IMR-90 (cell line): Measurements from ENCODE around the gene TCF12. TPM values are rescaled to one million over a fixed set of nuclear protein-coding genes. Genes with fewer than 3 reads are reported as not detected.

Source experiments
- ATAC-seq: fragments of 200-7000 bp; cut with Tn5 transposase; 2 replicates; pipeline ENCODE4 v1.9.1; 2020; ENCODE audit warnings: low read depth, mild to moderate bottlenecking, moderate library complexity
- BruUV-seq: library from RNA; stranded (reverse); fragments of 400-500 nt; replicated peaks from 2 replicates; lab custom pipeline; 2021; lab: Mats Ljungman, UMichigan
- CTCF ChIA-PET: fragments of 300-600 bp; formaldehyde crosslinking; extraction: SDS; loops from one replicate; lab custom pipeline; 2021; ENCODE audit warnings: antibody characterized with exemption; lab: Yijun Ruan, JAX
- POLR2A ChIA-PET: fragments of 300-600 bp; sonication (Branson Sonifier 250); formaldehyde crosslinking; loops from one replicate; lab custom pipeline; 2022; ENCODE audit warnings: antibody characterized with exemption; ENCODE audit not compliant: unreplicated experiment; lab: Charles Lee
- DNase-seq: peaks from one replicate; pipeline ENCODE4 v3.0.0; 2013
- H2AFZ ChIP-seq: replicated peaks from 2 replicates; pipeline ENCODE3; 2013; ENCODE audit warnings: low read length, mild to moderate bottlenecking; ENCODE audit not compliant: poor library complexity
- H2AK5ac ChIP-seq: 2 replicates; pipeline ENCODE4 v1.6.1; 2013; ENCODE audit warnings: low read depth, low read length, inconsistent platforms
- H2AK9ac ChIP-seq: replicated peaks from 2 replicates; pipeline ENCODE3; 2013; ENCODE audit warnings: mild to moderate bottlenecking, low read depth, low read length, moderate library complexity; ENCODE audit not compliant: poor library complexity
- H2BK120ac ChIP-seq: 2 replicates; pipeline ENCODE4 v1.6.1; 2013; ENCODE audit warnings: low read depth, low read length, inconsistent platforms
- H2BK15ac ChIP-seq: 3 replicates; pipeline ENCODE4 v1.6.1; 2013; ENCODE audit warnings: low read depth, low read length, inconsistent platforms
- H2BK20ac ChIP-seq: 2 replicates; pipeline ENCODE4 v1.6.1; 2013; ENCODE audit warnings: low read depth, mild to moderate bottlenecking, inconsistent platforms, low read length, moderate library complexity
- H2BK5ac ChIP-seq: 2 replicates; pipeline ENCODE4 v1.6.1; 2013; ENCODE audit warnings: mild to moderate bottlenecking, low read depth, low read length, inconsistent platforms; ENCODE audit not compliant: poor library complexity, severe bottlenecking
- H3K14ac ChIP-seq: replicated peaks from 2 replicates; pipeline ENCODE4 v1.6.1; 2013; ENCODE audit warnings: low read depth, low read length, inconsistent platforms
- H3K18ac ChIP-seq: 2 replicates; pipeline ENCODE4 v1.6.1; 2013; ENCODE audit warnings: low read depth, low read length, control low read depth
- H3K23ac ChIP-seq: 2 replicates; pipeline ENCODE4 v1.6.1; 2013; ENCODE audit warnings: low read depth, low read length, inconsistent platforms
- H3K27ac ChIP-seq: 2 replicates; pipeline ENCODE4 v1.5.1; 2013; ENCODE audit warnings: mild to moderate bottlenecking, control low read depth, low read length; ENCODE audit not compliant: insufficient read depth
- H3K27me3 ChIP-seq: 2 replicates; pipeline ENCODE4 v1.6.1; 2013; ENCODE audit warnings: low read length; ENCODE audit not compliant: control insufficient read depth, insufficient read depth
- H3K36me3 ChIP-seq: 2 replicates; pipeline ENCODE4 v1.6.1; 2013; ENCODE audit warnings: low read length, mixed read lengths; ENCODE audit not compliant: control insufficient read depth, insufficient read depth
- H3K4ac ChIP-seq: 2 replicates; pipeline ENCODE4 v1.6.1; 2013; ENCODE audit warnings: low read depth, low read length, inconsistent platforms
- H3K4me1 ChIP-seq: 2 replicates; pipeline ENCODE4 v1.6.1; 2013; ENCODE audit warnings: low read length, mixed read lengths; ENCODE audit not compliant: control insufficient read depth, insufficient read depth
- H3K4me2 ChIP-seq: 2 replicates; pipeline ENCODE4 v1.6.1; 2013; ENCODE audit warnings: low read depth, mild to moderate bottlenecking, control low read depth, low read length, moderate library complexity
- H3K4me3 ChIP-seq: 2 replicates; pipeline ENCODE4 v1.5.1; 2013; ENCODE audit warnings: low read depth, mild to moderate bottlenecking, control low read depth, low read length, moderate library complexity; ENCODE audit not compliant: insufficient read depth
- H3K56ac ChIP-seq: 2 replicates; pipeline ENCODE4 v1.6.1; 2013; ENCODE audit warnings: low read length, inconsistent platforms; ENCODE audit not compliant: insufficient read depth; ENCODE audit errors: extremely low read depth
- H3K79me1 ChIP-seq, 2 experiments: 2 replicates each; pipeline ENCODE4 v1.6.1; 2013; ENCODE audit warnings: low read length in 2 of 2, inconsistent platforms in 1 of 2, low read depth in 1 of 2
- H3K9ac ChIP-seq: 2 replicates; pipeline ENCODE4 v1.6.1; 2013; ENCODE audit warnings: low read depth, low read length, control low read depth
- H3K9me1 ChIP-seq: 2 replicates; pipeline ENCODE4 v1.6.1; 2013; ENCODE audit warnings: low read length, inconsistent platforms; ENCODE audit not compliant: insufficient read depth
- H3K9me3 ChIP-seq: 2 replicates; pipeline ENCODE4 v1.6.1; 2013; ENCODE audit warnings: low read length; ENCODE audit not compliant: control insufficient read depth, insufficient read depth
- H4K20me1 ChIP-seq: 2 replicates; pipeline ENCODE4 v1.6.1; 2013; ENCODE audit warnings: low read length, inconsistent platforms; ENCODE audit not compliant: insufficient read depth
- H4K5ac ChIP-seq: 2 replicates; pipeline ENCODE4 v1.6.1; 2013; ENCODE audit warnings: mild to moderate bottlenecking, low read depth, low read length, control low read depth
- H4K8ac ChIP-seq, 2 experiments: 2 replicates each; pipeline ENCODE4 v1.6.1; 2013; ENCODE audit warnings: low read depth in 2 of 2, low read length in 2 of 2, control low read depth in 1 of 2, inconsistent platforms in 1 of 2
- H4K91ac ChIP-seq: 2 replicates; pipeline ENCODE4 v1.6.1; 2013; ENCODE audit warnings: low read depth, low read length, inconsistent platforms; ENCODE audit not compliant: insufficient read depth
- BHLHE40 ChIP-seq: fragments of 150-350 bp; IDR thresholded peaks from 2 replicates; pipeline ENCODE4 v1.6.1; 2016; ENCODE audit warnings: mild to moderate bottlenecking, low read depth, low read length
- CEBPB ChIP-seq: IDR thresholded peaks from 2 replicates; pipeline ENCODE4 v1.6.1; 2012; ENCODE audit warnings: low read depth, low read length, improper control_type of control experiment
- CHD1 ChIP-seq: IDR thresholded peaks from 2 replicates; pipeline ENCODE4 v1.6.1; 2012; ENCODE audit warnings: low read depth, low read length, improper control_type of control experiment
- FOS ChIP-seq: fragments of 150-350 bp; IDR thresholded peaks from 2 replicates; pipeline ENCODE4 v1.6.1; 2016; ENCODE audit warnings: low read depth, low read length
- MAFK ChIP-seq: IDR thresholded peaks from 2 replicates; pipeline ENCODE4 v1.6.1; 2012; ENCODE audit warnings: low read depth, low read length, improper control_type of control experiment
- MAZ ChIP-seq: IDR thresholded peaks from 2 replicates; pipeline ENCODE4 v1.6.1; 2012; ENCODE audit warnings: low read depth, mild to moderate bottlenecking, low read length, improper control_type of control experiment, moderate library complexity, borderline replicate concordance
- MXI1 ChIP-seq: IDR thresholded peaks from 2 replicates; pipeline ENCODE4 v1.6.1; 2012; ENCODE audit warnings: low read depth, mild to moderate bottlenecking, low read length, moderate library complexity, borderline replicate concordance
- NFE2L2 ChIP-seq: fragments of 150-350 bp; IDR thresholded peaks from 2 replicates; pipeline ENCODE4 v1.6.1; 2016; ENCODE audit warnings: low read depth, mild to moderate bottlenecking, low read length
- POLR2A ChIP-seq: IDR thresholded peaks from 2 replicates; pipeline ENCODE4 v1.6.1; 2012; ENCODE audit warnings: mild to moderate bottlenecking, low read depth, low read length
- RAD21 ChIP-seq: IDR thresholded peaks from 2 replicates; pipeline ENCODE4 v1.6.1; 2012; ENCODE audit warnings: low read length, improper control_type of control experiment
- RCOR1 ChIP-seq: IDR thresholded peaks from 2 replicates; pipeline ENCODE4 v1.6.1; 2012; ENCODE audit warnings: mild to moderate bottlenecking, low read length, improper control_type of control experiment; ENCODE audit not compliant: insufficient replicate concordance
- RFX5 ChIP-seq: IDR thresholded peaks from 2 replicates; pipeline ENCODE4 v1.8.0; 2012; ENCODE audit warnings: low read depth, mild to moderate bottlenecking, low read length, moderate library complexity
- SMC3 ChIP-seq: fragments of 150-350 bp; IDR thresholded peaks from 2 replicates; pipeline ENCODE4 v1.6.1; 2016; ENCODE audit warnings: low read depth, mild to moderate bottlenecking, antibody characterized with exemption, low read length, moderate library complexity
- WGBS, 2 experiments: methylation state at CpG; one replicate each; pipeline versions ENCODE4 v1.1.5 to v1.1.7; 2013; ENCODE audit warnings: missing lambda C conversion rate in 2 of 2; ENCODE audit not compliant: insufficient read length in 1 of 2; ENCODE audit errors: extremely low coverage in 2 of 2; 5-methylcytosine and 5-hydroxymethylcytosine counted together
- dilution Hi-C: fragments of 300-500 bp; cut with HindIII; formaldehyde crosslinking; loops from one replicate; pipeline ENCODE4 v1.14.3; 2018; ENCODE audit warnings: low sequenced_read_pairs; ENCODE audit not compliant: unreplicated experiment
- in situ Hi-C: fragments of 300-500 bp; cut with MboI; formaldehyde crosslinking; loops from 3 replicates; pipeline ENCODE4 v1.14.3; 2019; ENCODE audit warnings: low sequenced_read_pairs, inconsistent platforms, mixed read lengths
- intact Hi-C: fragments of 100-400 bp; cut with micrococcal nuclease; formaldehyde crosslinking; loops from 2 replicates; pipeline ENCODE4 v1.10.0; 2022
- polyA plus RNA-seq, 3 experiments: library from polyadenylated mRNA; depleted of rRNA; stranded (reverse); fragments of >200 nt; gene quantifications; 2 replicates each; pipeline ENCODE4 v1.2.3, GENCODE V29; 2012; ENCODE audit warnings: low replicate concordance in 1 of 3
- total RNA-seq: library from RNA; depleted of rRNA; stranded (reverse); fragments of >200 nt; gene quantifications from 2 replicates; pipeline ENCODE4 v1.2.3, GENCODE V29; 2012
- TF ChIP-seq, protein P1 (sequence below): conservative IDR thresholded peaks from 2 replicates; pipeline ENCODE4 v1.5.1; 2012; ENCODE audit warnings: mild to moderate bottlenecking, low read depth, low read length, improper control_type of control experiment
- TF ChIP-seq, protein P2 (sequence below): fragments of 150-350 bp; IDR thresholded peaks from 2 replicates; pipeline ENCODE4 v1.6.1; 2017; ENCODE audit warnings: mild to moderate bottlenecking, antibody characterized with exemption, low read length, low read depth
- TF ChIP-seq, protein P3 (sequence below): fragments of 150-350 bp; IDR thresholded peaks from 2 replicates; pipeline ENCODE4 v1.6.1; 2016; ENCODE audit warnings: low read depth, mild to moderate bottlenecking, low read length, moderate library complexity, borderline replicate concordance

TCF12 gene
- total and polyA plus RNA-seq, 2 of the 4 experiments (the other 2 are of a cell fraction) = 79.4 to 160 TPM

DNA sequence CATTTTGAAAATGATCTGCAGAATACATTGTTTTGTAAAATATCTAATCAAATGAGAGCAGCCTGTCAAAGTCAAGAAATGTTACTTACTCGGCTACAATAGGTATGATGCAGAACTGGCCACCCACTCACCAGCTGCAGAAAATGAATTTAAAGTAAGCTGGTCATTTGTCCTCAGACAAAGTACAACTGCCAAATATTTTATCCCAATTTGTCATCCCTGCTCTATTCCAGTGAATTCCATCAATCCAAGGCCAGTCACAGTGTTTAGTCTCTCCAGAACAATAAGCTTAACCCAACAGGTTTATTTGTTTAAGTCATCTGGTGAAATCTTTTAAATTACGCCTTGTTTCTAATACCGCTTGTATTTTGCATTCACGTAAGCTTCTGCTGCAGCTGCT, 46.6 kb upstream of the TCF12 start:
- POLR2A ChIA-PET = interaction anchor here (0.6 kb wide), 1 partner anchor 628 kb away, joined by 5 read pairs; the partner anchor contains the start of gene RFX7
- Histone ChIP-seq H3K56ac (no peak overlapping the region), H3K4ac (no peak overlapping the region), H3K27ac (no peak overlapping the region), H2BK15ac (no peak overlapping the region), H2BK5ac (no peak overlapping the region), H4K20me1 (no peaks in the 10 kb centered on the region), H4K91ac (no peak overlapping the region), H2AFZ (no peak overlapping the region), H3K4me3 (no peak overlapping the region), H3K36me3 (no peaks in the 10 kb centered on the region), H3K4me2 (no peak overlapping the region; the same call in 1 of the 2 replicates), H3K9me1 (no peaks in the 10 kb centered on the region; the same call in 1 of the 2 replicates), H2AK5ac (no peak overlapping the region), H3K9me3 (no peaks in the 10 kb centered on the region), H3K9ac (no peak overlapping the region), H3K18ac (no peak overlapping the region), H2BK20ac (no peak overlapping the region), H4K5ac (no peak overlapping the region), H3K4me1 (peaks cover 7% of the 10 kb centered on the region), H3K27me3 (no peaks in the 10 kb centered on the region), H3K14ac (no peak overlapping the region), H3K79me1 (no peaks in the 10 kb centered on the region), H2BK120ac (no peak overlapping the region; the same call in 1 of the 2 replicates), H2AK9ac (no peak overlapping the region), H3K23ac (0 out of 2 replicates have a peak overlapping the region, but pooled peaks have one; percentile 8), H4K8ac (no peak overlapping the region)
- no CpG with 5 or more reads among the region's 4 CpGs for WGBS, 2 experiments
- in situ Hi-C loops (no loop called here), dilution Hi-C loops (no loop called here), intact Hi-C loops (no loop called here)
- CTCF ChIA-PET = interaction anchor here (1.1 to 1.5 kb wide), 3 partner anchors 50 to 381 kb away, joined by 3 to 5 read pairs (median 4); no protein-coding TSS in a partner anchor
- BruUV-seq = no TSS peak
- TF ChIP-seq, protein P1, sequence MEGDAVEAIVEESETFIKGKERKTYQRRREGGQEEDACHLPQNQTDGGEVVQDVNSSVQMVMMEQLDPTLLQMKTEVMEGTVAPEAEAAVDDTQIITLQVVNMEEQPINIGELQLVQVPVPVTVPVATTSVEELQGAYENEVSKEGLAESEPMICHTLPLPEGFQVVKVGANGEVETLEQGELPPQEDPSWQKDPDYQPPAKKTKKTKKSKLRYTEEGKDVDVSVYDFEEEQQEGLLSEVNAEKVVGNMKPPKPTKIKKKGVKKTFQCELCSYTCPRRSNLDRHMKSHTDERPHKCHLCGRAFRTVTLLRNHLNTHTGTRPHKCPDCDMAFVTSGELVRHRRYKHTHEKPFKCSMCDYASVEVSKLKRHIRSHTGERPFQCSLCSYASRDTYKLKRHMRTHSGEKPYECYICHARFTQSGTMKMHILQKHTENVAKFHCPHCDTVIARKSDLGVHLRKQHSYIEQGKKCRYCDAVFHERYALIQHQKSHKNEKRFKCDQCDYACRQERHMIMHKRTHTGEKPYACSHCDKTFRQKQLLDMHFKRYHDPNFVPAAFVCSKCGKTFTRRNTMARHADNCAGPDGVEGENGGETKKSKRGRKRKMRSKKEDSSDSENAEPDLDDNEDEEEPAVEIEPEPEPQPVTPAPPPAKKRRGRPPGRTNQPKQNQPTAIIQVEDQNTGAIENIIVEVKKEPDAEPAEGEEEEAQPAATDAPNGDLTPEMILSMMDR = no peak
- TF ChIP-seq, protein P2, sequence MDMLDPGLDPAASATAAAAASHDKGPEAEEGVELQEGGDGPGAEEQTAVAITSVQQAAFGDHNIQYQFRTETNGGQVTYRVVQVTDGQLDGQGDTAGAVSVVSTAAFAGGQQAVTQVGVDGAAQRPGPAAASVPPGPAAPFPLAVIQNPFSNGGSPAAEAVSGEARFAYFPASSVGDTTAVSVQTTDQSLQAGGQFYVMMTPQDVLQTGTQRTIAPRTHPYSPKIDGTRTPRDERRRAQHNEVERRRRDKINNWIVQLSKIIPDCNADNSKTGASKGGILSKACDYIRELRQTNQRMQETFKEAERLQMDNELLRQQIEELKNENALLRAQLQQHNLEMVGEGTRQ = no peak
- TF ChIP-seq CEBPB = no peak
- TF ChIP-seq MXI1 = no peak
- no peak for TF ChIP-seq MAFK
- no peak for TF ChIP-seq FOS
- TF ChIP-seq NFE2L2 = no peak
- TF ChIP-seq SMC3 = no peak
- TF ChIP-seq RCOR1 = no peak
- no peak for TF ChIP-seq RAD21
- no peak for TF ChIP-seq RFX5
- TF ChIP-seq, protein P3, sequence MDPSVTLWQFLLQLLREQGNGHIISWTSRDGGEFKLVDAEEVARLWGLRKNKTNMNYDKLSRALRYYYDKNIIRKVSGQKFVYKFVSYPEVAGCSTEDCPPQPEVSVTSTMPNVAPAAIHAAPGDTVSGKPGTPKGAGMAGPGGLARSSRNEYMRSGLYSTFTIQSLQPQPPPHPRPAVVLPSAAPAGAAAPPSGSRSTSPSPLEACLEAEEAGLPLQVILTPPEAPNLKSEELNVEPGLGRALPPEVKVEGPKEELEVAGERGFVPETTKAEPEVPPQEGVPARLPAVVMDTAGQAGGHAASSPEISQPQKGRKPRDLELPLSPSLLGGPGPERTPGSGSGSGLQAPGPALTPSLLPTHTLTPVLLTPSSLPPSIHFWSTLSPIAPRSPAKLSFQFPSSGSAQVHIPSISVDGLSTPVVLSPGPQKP = no peak
- TF ChIP-seq MAZ = no peak
- TF ChIP-seq CHD1 = no peak
- no peak for TF ChIP-seq POLR2A
- TF ChIP-seq BHLHE40 = no peak
- DNase-seq (peak; percentile 23), ATAC-seq (no peak)
